Body of pancreas (tissue), 4 donors: ENCODE data around the gene DNAJC1. TPM values are rescaled to one million over a fixed set of nuclear protein-coding genes. Genes with fewer than 3 reads are reported as not detected.

Experiments used
- ATAC-seq: fragments of 150-250 bp; one replicate; pipeline ENCODE4 v1.9.1; 2016
- DNase-seq, 4 donors: peaks; one replicate each; pipeline ENCODE4 v3.0.0-alpha.2; 2019
- H3K27ac ChIP-seq, 4 donors: fragments of 200-600 bp; sonication (generic); 1 replicate in 3 of 4; 2 replicates in 1 of 4; pipeline versions ENCODE4 v1.5.1 to v1.6.1; 2016 to 2019; ENCODE audit warnings: mild to moderate bottlenecking in 1 of 4, mixed read lengths in 1 of 4, moderate library complexity in 1 of 4
- H3K27me3 ChIP-seq, 2 donors: fragments of 200-600 bp; sonication (generic); one replicate each; pipeline ENCODE4 v1.6.0; 2016; ENCODE audit warnings: mild to moderate bottlenecking in 1 of 2
- H3K36me3 ChIP-seq, 2 donors: fragments of 200-600 bp; sonication (generic); replicated peaks in 1 of 2; 2 replicates each; pipeline ENCODE4 v1.5.1; 2016; ENCODE audit warnings: low read depth in 2 of 2; ENCODE audit not compliant: insufficient read depth in 1 of 2
- H3K4me1 ChIP-seq: fragments of 200-600 bp; sonication (generic); one replicate; pipeline ENCODE4 v1.6.0; 2016
- H3K4me3 ChIP-seq, 2 donors: fragments of 200-600 bp; sonication (generic); 1 replicate in 1 of 2; 2 replicates in 1 of 2; pipeline ENCODE4 v1.5.1; 2016 to 2019
- H3K9me3 ChIP-seq, 3 donors: fragments of 200-600 bp; sonication (generic); 1 replicate in 2 of 3; 2 replicates in 1 of 3; pipeline ENCODE4 v1.5.1; 2016
- CTCF ChIP-seq, 7 experiments: fragments of 450-650 bp in 4 of 7; fragments of 200-600 bp in 3 of 7; sonication (generic) in 3 of 7; IDR thresholded peaks; one replicate each; pipeline ENCODE4 v1.5.1; 2016 to 2019; ENCODE audit warnings: antibody characterized with exemption in 7 of 7
- POLR2A ChIP-seq, 3 donors: fragments of 450-650 bp; IDR thresholded peaks; one replicate each; pipeline ENCODE4 v1.6.1; 2016; ENCODE audit warnings: antibody characterized with exemption in 3 of 3, mild to moderate bottlenecking in 2 of 3
- WGBS, 2 donors: methylation state at CpG; one replicate each; pipeline ENCODE4 v1.1.5; 2017; 5-methylcytosine and 5-hydroxymethylcytosine counted together
- intact Hi-C: fragments of 100-400 bp; cut with DNase I; formaldehyde crosslinking; loops from one replicate; pipeline ENCODE4 v1.15.1; 2023
- total RNA-seq, 2 donors: library from RNA; depleted of rRNA; stranded (reverse); fragments of >200 nt; gene quantifications; one replicate each; pipeline ENCODE4 v1.1.0, GENCODE V29; 2016

DNAJC1 gene
- total RNA-seq, 2 donors from 2014 or later: 45.7 to 90.3 TPM

DNA sequence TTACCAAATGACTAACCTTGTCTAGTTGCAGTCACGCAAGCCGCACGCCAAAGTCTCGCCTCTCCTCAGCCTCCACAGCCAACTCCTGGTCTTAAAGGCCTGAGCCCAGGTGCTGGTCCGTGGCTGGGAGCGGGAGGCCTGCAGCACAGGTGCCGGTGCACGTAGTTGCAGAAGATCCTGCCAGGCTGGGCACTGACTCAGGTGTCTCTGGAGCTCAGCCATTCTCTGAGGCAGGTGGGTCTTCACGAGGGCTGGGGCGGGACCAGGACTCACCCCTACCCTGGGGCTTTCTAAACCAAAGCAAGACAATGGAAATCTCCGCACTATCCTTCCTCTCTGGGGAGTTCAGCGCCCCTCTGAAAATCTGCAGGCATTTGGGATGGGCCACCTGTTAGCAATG is 253.1 kb downstream of the DNAJC1 start:
- no peaks in the 10 kb centered on the region for H3K4me1 ChIP-seq
- no peak overlapping the region for H3K27ac ChIP-seq
- ATAC-seq (no peak), DNase-seq (no peak)
- H3K4me3 ChIP-seq: no peak overlapping the region
- H3K27me3 ChIP-seq: no peaks in the 10 kb centered on the region
- no peaks in the 10 kb centered on the region for H3K9me3 ChIP-seq
- no peak for TF ChIP-seq POLR2A (IDR thresholded peaks at IDR 0.05)
- no peak for TF ChIP-seq CTCF (IDR thresholded peaks at IDR 0.05)
- H3K36me3 ChIP-seq: no peaks in the 10 kb centered on the region
- intact Hi-C loops: no loop called here
- 92 to 95% methylated on average over 8 to 12 of the region's 12 CpGs for WGBS, 2 donors

DNA sequence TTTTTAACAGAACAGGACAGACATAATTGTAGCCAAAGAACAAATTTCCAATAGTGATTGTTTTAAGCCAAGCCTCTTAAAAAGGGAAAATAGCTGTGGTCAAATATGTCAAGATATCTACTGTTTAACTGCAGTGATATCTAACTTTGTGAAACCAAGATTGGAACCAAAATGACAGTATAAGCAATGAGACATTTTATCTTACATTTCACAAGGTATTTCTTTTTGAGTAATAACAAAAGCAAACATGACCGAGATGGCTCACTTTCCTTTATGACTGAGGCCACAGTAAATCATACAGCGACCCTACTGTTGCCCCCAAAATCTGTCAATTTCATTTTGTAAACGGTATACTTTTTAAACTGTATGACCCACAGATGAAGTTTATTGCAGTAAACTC is 253.7 kb downstream of the DNAJC1 start:
- H3K27ac ChIP-seq: no peak overlapping the region
- H3K4me1 ChIP-seq: no peaks in the 10 kb centered on the region
- no peaks in the 10 kb centered on the region for H3K36me3 ChIP-seq
- no peak overlapping the region for H3K4me3 ChIP-seq
- intact Hi-C loops: no loop called here
- ATAC-seq: no peak
- 41 to 44% methylated on average over 3 of the region's 3 CpGs for WGBS, 2 donors
- DNase-seq: no peak
- H3K9me3 ChIP-seq: no peaks in the 10 kb centered on the region
- TF ChIP-seq POLR2A (IDR thresholded peaks at IDR 0.05) (no peak), CTCF (IDR thresholded peaks at IDR 0.05) (no peak)
- no peaks in the 10 kb centered on the region for H3K27me3 ChIP-seq

DNA sequence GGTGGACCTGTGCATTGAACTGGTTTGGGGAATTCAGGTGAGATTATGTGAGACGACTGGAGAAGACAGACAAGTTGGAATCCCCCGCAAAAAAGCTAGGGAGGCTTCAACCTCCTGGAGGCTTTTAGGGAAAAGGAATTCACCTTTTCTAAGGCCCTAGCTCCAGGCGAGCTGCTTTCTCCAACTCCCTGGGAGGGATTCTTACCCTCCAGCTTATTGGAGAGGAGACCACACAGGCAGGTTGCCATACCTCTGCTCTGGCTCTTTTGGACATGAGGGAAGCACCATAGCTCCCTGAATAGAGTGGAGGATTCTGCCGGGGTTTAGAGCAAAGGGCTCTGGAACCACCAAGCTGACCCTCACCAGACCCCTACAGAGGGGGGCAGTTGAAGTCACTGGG is 255.7 kb downstream of the DNAJC1 start:
- no peaks in the 10 kb centered on the region for H3K27me3 ChIP-seq
- no peak for DNase-seq
- H3K36me3 ChIP-seq: no peaks in the 10 kb centered on the region
- intact Hi-C loops: no loop called here
- no peak for ATAC-seq
- peaks cover 3% of the 10 kb centered on the region for H3K4me1 ChIP-seq
- H3K9me3 ChIP-seq: no peaks in the 10 kb centered on the region
- no peak overlapping the region for H3K27ac ChIP-seq
- 85 to 88% methylated on average over 4 of the region's 4 CpGs for WGBS, 2 donors
- TF ChIP-seq CTCF (IDR thresholded peaks at IDR 0.05): no peak
- no peak for TF ChIP-seq POLR2A (IDR thresholded peaks at IDR 0.05)
- H3K4me3 ChIP-seq: no peak overlapping the region

DNA sequence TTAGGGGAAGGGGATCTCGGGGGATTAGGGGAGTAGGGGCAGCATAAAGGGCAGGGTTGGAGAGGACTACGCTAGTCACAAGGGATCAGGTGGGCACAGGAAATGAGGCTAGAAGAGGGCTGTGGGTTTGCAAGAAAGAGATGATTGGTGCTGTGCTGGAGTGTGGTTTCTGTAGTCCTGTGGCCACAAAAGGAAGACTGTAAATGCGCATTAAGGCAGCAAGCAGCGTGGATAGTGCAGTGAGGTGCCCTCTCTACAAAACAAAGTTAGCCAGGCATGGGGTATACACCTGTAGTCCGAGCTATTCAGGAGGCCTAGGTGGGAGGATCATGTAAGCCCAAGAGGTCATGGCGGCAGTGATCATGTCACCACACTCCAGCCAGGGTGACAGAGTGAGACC is 257.4 kb downstream of the DNAJC1 start:
- H3K27me3 ChIP-seq: no peaks in the 10 kb centered on the region
- no peak for DNase-seq
- H3K4me3 ChIP-seq: no peak overlapping the region
- TF ChIP-seq CTCF (IDR thresholded peaks at IDR 0.05): no peak
- TF ChIP-seq POLR2A (IDR thresholded peaks at IDR 0.05): no peak
- H3K9me3 ChIP-seq: no peaks in the 10 kb centered on the region
- no peak overlapping the region for H3K27ac ChIP-seq
- WGBS, 2 donors: 86 to 99% methylated on average over 6 of the region's 6 CpGs
- no peaks in the 10 kb centered on the region for H3K36me3 ChIP-seq
- no peak for ATAC-seq
- intact Hi-C loops: no loop called here
- H3K4me1 ChIP-seq: peaks cover 12% of the 10 kb centered on the region

GRCh38 chr10:21744223-21744622 is 259.3 kb downstream of the DNAJC1 start:
- Histone ChIP-seq H3K27ac (no peak overlapping the region), H3K27me3 (no peaks in the 10 kb centered on the region), H3K4me3 (no peak overlapping the region), H3K36me3 (peaks cover 0 to 2% of the 10 kb centered on the region in 2 donors), H3K4me1 (peaks cover 12% of the 10 kb centered on the region), H3K9me3 (no peaks in the 10 kb centered on the region)
- DNase-seq: no peak
- TF ChIP-seq CTCF (IDR thresholded peaks at IDR 0.05) (no peak), POLR2A (IDR thresholded peaks at IDR 0.05) (no peak)
- intact Hi-C loops: no loop called here
- 86 to 96% methylated on average over 10 to 11 of the region's 11 CpGs for WGBS, 2 donors
- ATAC-seq: no peak
